ENCODE data around the gene NUDT8. TPM values are rescaled to one million over a fixed set of nuclear protein-coding genes. Genes with fewer than 3 reads are reported as not detected.

Gene NUDT8
- total RNA-seq, 1 experiment from 2014 or later, result 13.2 TPM

- in situ Hi-C loops (cut with HindIII; ENCODE audit: low pct_unique_long_range_greater_than_20kb, low sequenced_read_pairs), result no loop called here
- no peaks in the 10 kb centered on the region for H3K27me3 ChIP-seq (ENCODE audit: control insufficient read depth, insufficient read depth, low read length)
Measured at GRCh38 chr11:67617243-67617953, 12.3 kb downstream of the NUDT8 start.

More at GRCh38 chr11:67617243-67617953, 12.3 kb downstream of the NUDT8 start:
- no peak for DNase-seq (ENCODE audit: low read depth, low spot score)
- no peak for ATAC-seq
- no peak overlapping the region for H3K4me3 ChIP-seq (ENCODE audit: low read depth in 2 of 2, low read length in 2 of 2)
- intact Hi-C loops (cut with micrococcal nuclease; ENCODE audit: unreplicated experiment), result no loop called here
- H3K36me3 ChIP-seq (ENCODE audit: control insufficient read depth, insufficient read depth, low read length), result no peaks in the 10 kb centered on the region
- no peak overlapping the region for H3K27ac ChIP-seq (ENCODE audit: low read length)
- TF ChIP-seq POLR2AphosphoS5 (IDR thresholded peaks at IDR 0.05; ENCODE audit: low read depth, low read length) (no peak), CTCF (IDR thresholded peaks at IDR 0.05) (no peak), SIN3A (IDR thresholded peaks at IDR 0.05; ENCODE audit: borderline replicate concordance, insufficient read depth, low read depth, low read length) (no peak), REST (IDR thresholded peaks at IDR 0.05; ENCODE audit: insufficient read depth in 1 of 2, low read depth in 2 of 2, low read length in 1 of 2) (no peak), TCF7L2 (IDR thresholded peaks at IDR 0.05; ENCODE audit: low read depth, low read length) (no peak)
- CTCF ChIA-PET, result no interaction called here
- no TSS peak for BruUV-seq (replicated peaks)
- no peaks in the 10 kb centered on the region for H3K9me3 ChIP-seq (ENCODE audit: control insufficient read depth, insufficient read depth, low read depth, low read length)
- POLR2A ChIA-PET, result no interaction called here
- peaks cover 11% of the 10 kb centered on the region for H3K4me1 ChIP-seq (ENCODE audit: control insufficient read depth, insufficient read depth, low read length)
